ENCODE measurements around the gene KBTBD8. TPM values are rescaled to one million over a fixed set of nuclear protein-coding genes. Genes with fewer than 3 reads are reported as not detected.

Gene KBTBD8
- total RNA-seq (2011; cell fraction: chromatin; rRNA removed; ENCODE audit: low replicate concordance) = 7.1 and 16.3 TPM in 2 replicates
- total RNA-seq (2011; cell fraction: nucleolus; rRNA removed) = 2.1 and 2.8 TPM in 2 replicates
- 6.5 and 6.6 TPM in 2 replicates for total RNA-seq (2011; cell fraction: nucleoplasm; rRNA removed)
- total RNA-seq (2014; rRNA removed) (2.7 and 4.8 TPM in 2 replicates), total RNA-seq (2014; rRNA removed; fragmentation: Illumina TruSeq; extraction: Trizol) (9.1 and 10.9 TPM in 2 replicates), total RNA-seq (2015; rRNA removed; fragmentation: Illumina TruSeq; extraction: Trizol) (9.1 and 10.5 TPM in 2 replicates), total RNA-seq (2021) (7.7 and 7.8 TPM in 2 replicates), polyA plus RNA-seq (2011; rRNA removed) (4.5 and 5.9 TPM in 2 replicates), polyA plus RNA-seq (2014; fragmentation: Illumina TruSeq; extraction: Trizol) (5.6 and 6.5 TPM in 2 replicates), polyA plus RNA-seq (2014; fragmentation: Nextera tagmentation; extraction: Ambion mirVana) (1 to 10 TPM; 2.8 to 3.7 TPM), polyA plus RNA-seq (2014; rRNA removed) (3.6 and 4.4 TPM in 2 replicates), polyA minus RNA-seq (2011; rRNA and poly(A)+ RNA removed) (10.6 and 12.0 TPM in 2 replicates), Bru-seq, nascent RNA (percentile 86 among the genes with signal in this experiment), BruChase-seq, experiment 1, labeled RNA remaining after a 2-hour chase (percentile 82 among the genes with signal in this experiment), BruChase-seq, experiment 2, labeled RNA remaining after a 6-hour chase (percentile 84 among the genes with signal in this experiment)
- 0.39 and 2.1 TPM in 2 replicates for polyA plus RNA-seq (2011; cell fraction: cytosol; rRNA removed)
- 2.3 and 2.8 TPM in 2 replicates for polyA plus RNA-seq (2011; cell fraction: nucleus; rRNA removed)
- polyA plus RNA-seq (2012) = 3.8 and 3.9 TPM in 2 replicates
- 1.5 and 3.4 TPM in 2 replicates for polyA minus RNA-seq (2011; cell fraction: cytosol; rRNA and poly(A)+ RNA removed)
- 3.2 and 8.4 TPM in 2 replicates for polyA minus RNA-seq (2011; cell fraction: nucleus; rRNA and poly(A)+ RNA removed)
- long read RNA-seq, experiment 1, full-length matches to known transcripts = 12 of 25 reads
- long read RNA-seq, experiment 1, partial matches to known transcripts = 9 of 25 reads
- long read RNA-seq, experiment 1, other reads (novel, unspliced or antisense) = 4 of 25 reads
- long read RNA-seq, experiment 2, partial matches to known transcripts = 0 of 4 reads
- long read RNA-seq, experiment 2, other reads (novel, unspliced or antisense) = 4 of 4 reads
- long read RNA-seq, experiment 3, full-length matches to known transcripts = 1 of 1 reads
- long read RNA-seq, experiment 3, partial matches to known transcripts = 0 of 1 reads
- long read RNA-seq, experiment 3, other reads (novel, unspliced or antisense) = 0 of 1 reads

- intact Hi-C loops (cut with micrococcal nuclease) = loop anchor here (1.0 to 2.0 kb wide), 2 partner anchors 13 to 32 kb away; no protein-coding TSS in a partner anchor
- no peaks in the 10 kb centered on the region for H3K9me3 ChIP-seq (replicated peaks; ENCODE audit: control insufficient read depth, insufficient read depth, low read depth, low read length)
- H3K4me2 ChIP-seq (ENCODE audit: insufficient read depth, low read length) = peak within 1 kb of the TSS; percentile 95
- peak; percentile 98 for FAIRE-seq
- peaks cover 4 to 8% of the 10 kb centered on the region in 2 experiments; a peak in 3 of 5 replicates for H3K4me1 ChIP-seq (replicated peaks in 1 of 2; ENCODE audit: control insufficient read depth in 2 of 2, insufficient read depth in 2 of 2, low read length in 2 of 2)
- peak within 1 kb of the TSS; percentile 76 for H3K4me3 ChIP-seq
- peaks cover 13% of the 10 kb centered on the region; the same call in 1 of the 3 replicates for H3K36me3 ChIP-seq (ENCODE audit: control insufficient read depth, insufficient read depth, low read length)
- in situ Hi-C loops (cut with MboI) = no loop called here
- peak in 3 of 4 experiments; percentile 97 to 98 (median 97) for DNase-seq (ENCODE audit: extremely low read depth in 1 of 4, low spot score in 3 of 4)
- H3K79me2 ChIP-seq (ENCODE audit: control insufficient read depth, insufficient read depth, low read length) = peaks cover 36% of the 10 kb centered on the region
- CTCF ChIA-PET (ENCODE audit: low intra/inter-chr PET ratio) = no interaction called here
- H3K27ac ChIP-seq (ENCODE audit: extremely low read depth, low read depth, low read length) = peak within 1 kb of the TSS; percentile 79
- no peaks in the 10 kb centered on the region for H3K27me3 ChIP-seq (ENCODE audit: control insufficient read depth in 2 of 2, insufficient read depth in 2 of 2, low read length in 2 of 2)
- no peaks in the 10 kb centered on the region for H3K9me1 ChIP-seq (ENCODE audit: control insufficient read depth, insufficient read depth, low read length)
- POLR2A ChIA-PET = interaction anchor here (1.1 to 1.2 kb wide), 2 partner anchors 10 to 19 kb away, joined by 3 to 4 read pairs; no protein-coding TSS in a partner anchor
- peak within 1 kb of the TSS; percentile 71 to 94 for H3K9ac ChIP-seq (ENCODE audit: insufficient read depth in 1 of 2, low read depth in 2 of 2, low read length in 2 of 2)
- no peaks in the 10 kb centered on the region for H4K20me1 ChIP-seq (replicated peaks; ENCODE audit: control insufficient read depth, insufficient read depth, low read length)
- peak within 1 kb of the TSS; percentile 94 for H2AFZ ChIP-seq (ENCODE audit: low read depth, low read length)
- ATAC-seq = peak; percentile 98
- WGBS (ENCODE audit: insufficient coverage, low coverage, missing lambda C conversion rate) = 0% methylated on average over 34 of the region's 75 CpGs
- BruUV-seq (replicated peaks) = TSS peak; percentile 49
- TF ChIP-seq ZEB2 (IDR thresholded peaks at IDR 0.05) = 0 out of 2 replicates have a peak, but pooled peaks have one; percentile 21
- peak; percentile 53 for TF ChIP-seq ASH1L (IDR thresholded peaks at IDR 0.05; ENCODE audit: borderline replicate concordance, low read depth, partially characterized antibody)
- no peak for TF ChIP-seq PRDM10 (IDR thresholded peaks at IDR 0.05; ENCODE audit: partially characterized antibody)
- peak; percentile 91 for TF ChIP-seq POLR2G (IDR thresholded peaks at IDR 0.05; ENCODE audit: low read depth, low read length)
- TF ChIP-seq USF2 (CRISPR knock-in tag; IDR thresholded peaks at IDR 0.05) = peak; percentile 58
- no peak for TF ChIP-seq ZNF280A (IDR thresholded peaks at IDR 0.05; ENCODE audit: low read depth, partially characterized antibody)
- no peak for TF ChIP-seq ADNP (tag; IDR thresholded peaks at IDR 0.05)
- no peak for TF ChIP-seq FOXA3 (CRISPR knock-in tag; conservative IDR thresholded peaks at IDR 0.05 in 1 of 2, IDR thresholded peaks at IDR 0.05 in 1 of 2)
Observed at GRCh38 chr3:66998113-66998903, at the start of gene KBTBD8. Gene KBTBD8, plus strand, starts transcription at chr3:66998307. Its CDS starts 49 bp downstream, at chr3:66998356.
